HepG2 (cell line): Measurements from ENCODE around the gene TYMP.

Experiments
- ATF7 ChIP-seq, 2 experiments: fragments of 450-650 bp in 1 of 2; sonication (generic) in 1 of 2; formaldehyde crosslinking in 1 of 2; IDR thresholded peaks; 2 replicates each; pipeline versions ENCODE4 v1.4.0 to v1.6.1; 2016 to 2020; ENCODE audit warnings: antibody characterized with exemption in 1 of 2, mild to moderate bottlenecking in 1 of 2, missing genetic modification reagents in 1 of 2
- CEBPB ChIP-seq: IDR thresholded peaks from 2 replicates; pipeline ENCODE4 v1.6.1; 2011; ENCODE audit warnings: low read depth, low read length, improper control_type of control experiment, borderline replicate concordance
- NFYB ChIP-seq: sonication (generic); formaldehyde crosslinking; IDR thresholded peaks from 2 replicates; pipeline ENCODE4 v1.4.0; 2020; ENCODE audit warnings: missing genetic modification reagents
- POLR2A ChIP-seq, 2 experiments: IDR thresholded peaks; 2 replicates each; pipeline ENCODE4 v1.6.1; 2011; ENCODE audit warnings: low read depth in 2 of 2, low read length in 2 of 2, mild to moderate bottlenecking in 1 of 2, moderate library complexity in 1 of 2; ENCODE audit not compliant: insufficient read depth in 1 of 2
- ZNF274 ChIP-seq: sonication (generic); formaldehyde crosslinking; IDR thresholded peaks from 2 replicates; pipeline ENCODE4 v1.5.1; 2020; ENCODE audit warnings: mild to moderate bottlenecking, missing genetic modification reagents
- ZNF329 ChIP-seq: sonication (generic); formaldehyde crosslinking; IDR thresholded peaks from 2 replicates; pipeline ENCODE4 v1.9.0; 2021; ENCODE audit warnings: low read depth, mild to moderate bottlenecking, missing genetic modification reagents
- ZSCAN29 ChIP-seq: sonication (generic); formaldehyde crosslinking; conservative IDR thresholded peaks from 2 replicates; pipeline ENCODE4 v1.4.0; 2020; ENCODE audit warnings: mild to moderate bottlenecking, missing genetic modification reagents
- TF ChIP-seq, protein P1 (sequence below): sonication (generic); formaldehyde crosslinking; IDR thresholded peaks from 2 replicates; pipeline ENCODE4 v1.4.0; 2020; ENCODE audit warnings: missing genetic modification reagents, borderline replicate concordance
- TF ChIP-seq, protein P2 (sequence below): sonication (generic); formaldehyde crosslinking; IDR thresholded peaks from 2 replicates; pipeline ENCODE4 v1.5.0; 2020; ENCODE audit warnings: mild to moderate bottlenecking, missing genetic modification reagents, moderate library complexity
- TF ChIP-seq, protein P3 (sequence below): sonication (generic); formaldehyde crosslinking; IDR thresholded peaks from 2 replicates; pipeline ENCODE4 v1.5.0; 2020; ENCODE audit warnings: missing genetic modification reagents

DNA sequence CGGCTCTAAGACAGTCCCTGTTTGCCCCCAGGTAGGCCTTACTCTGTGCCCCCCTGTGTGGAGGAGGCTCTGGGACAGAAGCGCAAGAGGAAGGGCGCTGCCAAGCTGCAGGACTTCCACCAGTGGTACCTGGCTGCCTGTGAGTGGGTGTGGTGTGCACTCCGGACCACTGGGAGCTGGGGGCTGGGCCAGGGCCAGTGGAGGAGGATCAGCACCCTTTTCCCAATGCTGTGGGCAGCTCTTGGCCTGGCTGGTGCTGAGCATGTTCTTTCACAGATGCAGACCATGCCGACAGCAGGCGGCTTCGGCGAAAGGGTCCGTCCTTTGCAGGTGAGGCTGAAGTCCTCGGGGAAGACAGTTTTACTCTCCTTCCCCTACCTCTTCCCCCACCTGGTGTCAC, 8.1 kb downstream of the TYMP start:
- TF ChIP-seq NFYB (no peak), ATF7 (IDR thresholded peaks at IDR 0.05) (no peak), ATF7 (CRISPR knock-in tag; IDR thresholded peaks at IDR 0.05) (no peak), ZSCAN29 (CRISPR knock-in tag) (no peak), ZNF329 (CRISPR knock-in tag) (no peak), CEBPB (no peak), ZNF274 (CRISPR knock-in tag) (no peak), POLR2A (IDR thresholded peaks at IDR 0.05; ENCODE audit: insufficient read depth in 1 of 2, low read depth in 2 of 2, low read length in 2 of 2) (no peak)
- TF ChIP-seq, protein P1, sequence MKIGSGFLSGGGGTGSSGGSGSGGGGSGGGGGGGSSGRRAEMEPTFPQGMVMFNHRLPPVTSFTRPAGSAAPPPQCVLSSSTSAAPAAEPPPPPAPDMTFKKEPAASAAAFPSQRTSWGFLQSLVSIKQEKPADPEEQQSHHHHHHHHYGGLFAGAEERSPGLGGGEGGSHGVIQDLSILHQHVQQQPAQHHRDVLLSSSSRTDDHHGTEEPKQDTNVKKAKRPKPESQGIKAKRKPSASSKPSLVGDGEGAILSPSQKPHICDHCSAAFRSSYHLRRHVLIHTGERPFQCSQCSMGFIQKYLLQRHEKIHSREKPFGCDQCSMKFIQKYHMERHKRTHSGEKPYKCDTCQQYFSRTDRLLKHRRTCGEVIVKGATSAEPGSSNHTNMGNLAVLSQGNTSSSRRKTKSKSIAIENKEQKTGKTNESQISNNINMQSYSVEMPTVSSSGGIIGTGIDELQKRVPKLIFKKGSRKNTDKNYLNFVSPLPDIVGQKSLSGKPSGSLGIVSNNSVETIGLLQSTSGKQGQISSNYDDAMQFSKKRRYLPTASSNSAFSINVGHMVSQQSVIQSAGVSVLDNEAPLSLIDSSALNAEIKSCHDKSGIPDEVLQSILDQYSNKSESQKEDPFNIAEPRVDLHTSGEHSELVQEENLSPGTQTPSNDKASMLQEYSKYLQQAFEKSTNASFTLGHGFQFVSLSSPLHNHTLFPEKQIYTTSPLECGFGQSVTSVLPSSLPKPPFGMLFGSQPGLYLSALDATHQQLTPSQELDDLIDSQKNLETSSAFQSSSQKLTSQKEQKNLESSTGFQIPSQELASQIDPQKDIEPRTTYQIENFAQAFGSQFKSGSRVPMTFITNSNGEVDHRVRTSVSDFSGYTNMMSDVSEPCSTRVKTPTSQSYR (CRISPR knock-in tag), result no peak
- TF ChIP-seq, protein P2, sequence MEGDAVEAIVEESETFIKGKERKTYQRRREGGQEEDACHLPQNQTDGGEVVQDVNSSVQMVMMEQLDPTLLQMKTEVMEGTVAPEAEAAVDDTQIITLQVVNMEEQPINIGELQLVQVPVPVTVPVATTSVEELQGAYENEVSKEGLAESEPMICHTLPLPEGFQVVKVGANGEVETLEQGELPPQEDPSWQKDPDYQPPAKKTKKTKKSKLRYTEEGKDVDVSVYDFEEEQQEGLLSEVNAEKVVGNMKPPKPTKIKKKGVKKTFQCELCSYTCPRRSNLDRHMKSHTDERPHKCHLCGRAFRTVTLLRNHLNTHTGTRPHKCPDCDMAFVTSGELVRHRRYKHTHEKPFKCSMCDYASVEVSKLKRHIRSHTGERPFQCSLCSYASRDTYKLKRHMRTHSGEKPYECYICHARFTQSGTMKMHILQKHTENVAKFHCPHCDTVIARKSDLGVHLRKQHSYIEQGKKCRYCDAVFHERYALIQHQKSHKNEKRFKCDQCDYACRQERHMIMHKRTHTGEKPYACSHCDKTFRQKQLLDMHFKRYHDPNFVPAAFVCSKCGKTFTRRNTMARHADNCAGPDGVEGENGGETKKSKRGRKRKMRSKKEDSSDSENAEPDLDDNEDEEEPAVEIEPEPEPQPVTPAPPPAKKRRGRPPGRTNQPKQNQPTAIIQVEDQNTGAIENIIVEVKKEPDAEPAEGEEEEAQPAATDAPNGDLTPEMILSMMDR (CRISPR knock-in tag), result no peak
- TF ChIP-seq, protein P3, sequence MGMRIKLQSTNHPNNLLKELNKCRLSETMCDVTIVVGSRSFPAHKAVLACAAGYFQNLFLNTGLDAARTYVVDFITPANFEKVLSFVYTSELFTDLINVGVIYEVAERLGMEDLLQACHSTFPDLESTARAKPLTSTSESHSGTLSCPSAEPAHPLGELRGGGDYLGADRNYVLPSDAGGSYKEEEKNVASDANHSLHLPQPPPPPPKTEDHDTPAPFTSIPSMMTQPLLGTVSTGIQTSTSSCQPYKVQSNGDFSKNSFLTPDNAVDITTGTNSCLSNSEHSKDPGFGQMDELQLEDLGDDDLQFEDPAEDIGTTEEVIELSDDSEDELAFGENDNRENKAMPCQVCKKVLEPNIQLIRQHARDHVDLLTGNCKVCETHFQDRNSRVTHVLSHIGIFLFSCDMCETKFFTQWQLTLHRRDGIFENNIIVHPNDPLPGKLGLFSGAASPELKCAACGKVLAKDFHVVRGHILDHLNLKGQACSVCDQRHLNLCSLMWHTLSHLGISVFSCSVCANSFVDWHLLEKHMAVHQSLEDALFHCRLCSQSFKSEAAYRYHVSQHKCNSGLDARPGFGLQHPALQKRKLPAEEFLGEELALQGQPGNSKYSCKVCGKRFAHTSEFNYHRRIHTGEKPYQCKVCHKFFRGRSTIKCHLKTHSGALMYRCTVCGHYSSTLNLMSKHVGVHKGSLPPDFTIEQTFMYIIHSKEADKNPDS (CRISPR knock-in tag), result no peak
